DMS53 treated with DMSO at 0.1 percent for 48 hours (cell line): ENCODE results near the gene HRG.
"Not testable (repeated sequence)": the region's sequence is repeated elsewhere in the genome, so short reads cannot be mapped to it uniquely, and the experiment has no call there.

Source experiments
- DNase-seq: peaks from one replicate; lab custom pipeline; 2025; ENCODE audit not compliant: unreplicated experiment; lab: John Stamatoyannopoulos, UW

Gene HRG

DNA sequence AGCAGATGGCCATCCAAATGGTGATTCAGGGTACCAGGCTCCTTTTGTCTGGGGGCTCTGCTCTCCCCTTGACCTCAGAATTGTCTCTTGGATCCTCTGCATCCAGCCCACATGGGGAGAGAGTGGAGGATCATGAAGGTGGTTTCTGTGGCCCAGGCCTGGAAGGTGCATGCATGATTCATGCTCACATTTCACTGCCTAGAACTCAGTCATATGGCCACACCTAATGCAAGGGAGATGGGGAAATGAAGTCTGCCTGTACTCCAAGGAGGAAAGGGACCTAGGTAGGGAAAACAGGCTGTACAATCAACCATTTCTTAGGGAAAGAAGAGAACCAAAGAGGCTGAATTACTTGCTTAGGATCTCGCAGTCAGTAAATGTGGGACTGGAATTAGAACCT is 15.1 kb downstream of the HRG start:
- DNase-seq = no peak

DNA sequence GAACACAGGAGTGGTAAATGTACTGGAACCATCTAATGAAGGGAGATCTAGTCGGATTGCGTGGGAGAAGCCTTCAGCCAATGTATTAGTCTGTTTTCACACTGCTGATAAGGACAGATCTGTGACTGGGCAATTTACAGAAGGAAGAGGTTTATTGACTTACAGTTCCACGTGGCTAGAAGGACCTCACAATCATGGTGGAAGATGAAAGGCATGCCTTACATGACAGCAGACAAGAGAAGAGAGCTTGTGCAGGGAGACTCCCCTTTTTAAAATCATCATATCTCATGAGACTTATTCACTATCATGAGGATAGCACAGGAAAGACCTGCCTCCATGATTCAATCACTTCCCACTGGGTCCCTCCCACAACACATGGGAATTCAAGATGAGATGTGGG is 17.0 kb downstream of the HRG start:
- no peak for DNase-seq

DNA sequence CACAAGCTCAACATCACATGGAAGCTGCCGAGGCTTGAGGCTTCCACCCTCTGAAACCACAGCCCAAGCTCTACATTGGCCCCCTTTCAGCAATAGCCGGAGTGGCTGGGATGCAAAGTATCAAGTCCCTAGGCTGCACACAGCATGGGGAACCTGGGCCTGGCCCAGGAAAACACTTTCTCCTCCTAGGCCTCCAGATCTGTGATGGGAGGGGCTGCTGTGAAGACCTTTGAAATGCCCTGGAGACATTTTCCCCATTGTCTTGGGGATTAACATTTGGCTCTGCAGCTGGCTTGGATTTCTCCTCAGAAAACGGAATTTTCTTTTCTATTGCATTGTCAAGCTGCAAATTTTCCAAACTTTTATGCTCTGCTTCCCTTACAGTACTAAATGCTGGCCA is 18.2 kb downstream of the HRG start:
- no peak for DNase-seq

DNA sequence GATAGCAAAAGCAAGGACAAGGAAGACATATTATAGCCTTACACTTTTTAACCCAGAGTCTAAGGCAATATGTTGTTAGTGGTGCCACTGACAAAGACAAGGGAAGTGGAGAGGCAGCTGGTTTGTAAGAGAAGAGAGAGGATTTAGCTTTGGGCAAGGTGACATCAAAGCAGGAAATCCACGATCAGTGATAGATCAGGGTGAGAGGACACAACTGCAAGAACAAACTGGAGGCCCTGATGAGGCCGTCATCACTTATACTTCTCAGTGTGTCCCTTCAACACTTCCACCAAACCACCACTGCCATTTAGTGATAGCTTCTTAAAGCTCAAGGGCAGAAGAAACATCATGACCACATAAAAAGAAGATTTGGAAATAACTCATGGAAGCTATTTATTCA is 20.7 kb downstream of the HRG start:
- not testable (repeated sequence) for DNase-seq

DNA sequence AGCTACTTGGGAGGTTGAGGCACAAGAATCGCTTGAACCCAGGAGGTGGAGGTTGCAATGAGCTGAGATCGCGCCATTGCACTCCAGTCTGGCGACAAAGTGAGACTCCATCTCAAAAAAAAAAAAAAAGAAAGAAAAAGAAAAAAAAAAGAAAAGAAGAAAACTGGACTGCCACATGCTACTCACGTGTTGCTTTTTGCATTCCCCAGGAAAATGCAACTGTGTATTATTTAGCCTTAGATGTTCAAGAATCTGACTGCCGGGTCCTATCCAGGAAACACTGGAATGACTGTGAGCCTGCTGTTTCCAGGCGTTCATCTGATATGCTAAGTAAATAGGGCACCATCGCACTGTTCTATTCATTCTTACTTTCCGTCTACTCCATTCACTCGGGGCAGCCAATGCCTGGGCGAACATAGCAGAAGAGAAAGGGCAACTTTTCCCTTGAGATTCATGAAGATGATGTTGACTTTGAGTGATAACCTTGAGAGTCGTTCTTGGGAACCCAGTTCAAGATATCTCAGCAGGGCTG is 21.4 kb downstream of the HRG start:
- no peak for DNase-seq

DNA sequence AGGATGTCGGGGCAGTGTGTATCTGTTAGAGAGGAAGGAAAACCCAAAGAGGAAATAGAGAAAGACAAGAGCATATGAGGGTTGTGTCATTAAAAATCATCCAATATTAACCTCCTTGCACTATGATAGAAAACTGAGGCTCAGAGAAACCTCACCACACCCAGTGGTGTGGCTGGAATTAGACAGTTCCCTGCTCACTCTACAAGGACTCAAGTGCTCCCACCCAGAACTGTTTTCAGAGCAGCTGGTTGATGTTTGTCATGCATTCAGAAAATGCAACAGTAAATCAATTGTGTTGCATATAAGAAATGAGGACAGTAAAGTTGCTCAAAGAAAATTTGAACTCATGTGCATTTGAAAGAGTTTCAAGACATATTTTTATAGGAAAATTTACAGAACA is 24.5 kb downstream of the HRG start:
- DNase-seq = not testable (repeated sequence)

DNA sequence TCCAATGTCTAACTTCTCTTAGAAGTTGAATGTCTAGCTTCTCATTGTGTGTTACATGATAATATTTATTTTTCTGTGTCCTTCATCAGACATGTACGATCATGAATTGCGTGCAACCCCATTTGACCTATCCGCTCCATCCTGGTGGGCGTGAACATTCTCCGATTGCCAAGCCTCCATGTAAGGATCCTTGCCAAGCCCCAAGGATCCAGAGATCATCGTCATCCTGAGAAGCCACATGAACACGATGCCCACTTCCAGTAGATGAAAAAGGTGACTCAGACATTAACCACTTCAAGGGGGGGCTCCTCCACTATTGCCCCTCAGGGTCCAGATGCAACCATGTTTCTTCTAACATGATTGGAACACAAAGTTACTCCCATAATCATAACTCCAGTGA is 25.9 kb downstream of the HRG start:
- no peak for DNase-seq

DNA sequence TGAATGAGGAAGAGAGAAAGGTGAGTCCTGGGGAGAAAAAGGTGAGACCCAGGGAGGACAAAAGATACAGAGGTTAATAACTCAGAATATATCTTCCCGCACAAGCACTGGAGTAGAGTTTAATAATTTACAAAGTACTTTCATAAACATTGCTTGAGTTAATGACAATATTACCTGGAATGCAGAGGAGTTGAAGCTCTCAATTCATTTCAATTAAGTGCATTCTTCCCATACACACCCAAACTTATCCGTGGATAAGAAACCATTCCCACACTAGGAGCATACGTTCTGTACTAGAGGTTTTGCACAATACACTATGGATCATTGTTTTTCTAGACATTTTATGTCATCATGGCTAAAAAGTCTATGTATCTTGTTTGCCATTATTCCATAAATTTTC is 28.0 kb downstream of the HRG start:
- no peak for DNase-seq

DNA sequence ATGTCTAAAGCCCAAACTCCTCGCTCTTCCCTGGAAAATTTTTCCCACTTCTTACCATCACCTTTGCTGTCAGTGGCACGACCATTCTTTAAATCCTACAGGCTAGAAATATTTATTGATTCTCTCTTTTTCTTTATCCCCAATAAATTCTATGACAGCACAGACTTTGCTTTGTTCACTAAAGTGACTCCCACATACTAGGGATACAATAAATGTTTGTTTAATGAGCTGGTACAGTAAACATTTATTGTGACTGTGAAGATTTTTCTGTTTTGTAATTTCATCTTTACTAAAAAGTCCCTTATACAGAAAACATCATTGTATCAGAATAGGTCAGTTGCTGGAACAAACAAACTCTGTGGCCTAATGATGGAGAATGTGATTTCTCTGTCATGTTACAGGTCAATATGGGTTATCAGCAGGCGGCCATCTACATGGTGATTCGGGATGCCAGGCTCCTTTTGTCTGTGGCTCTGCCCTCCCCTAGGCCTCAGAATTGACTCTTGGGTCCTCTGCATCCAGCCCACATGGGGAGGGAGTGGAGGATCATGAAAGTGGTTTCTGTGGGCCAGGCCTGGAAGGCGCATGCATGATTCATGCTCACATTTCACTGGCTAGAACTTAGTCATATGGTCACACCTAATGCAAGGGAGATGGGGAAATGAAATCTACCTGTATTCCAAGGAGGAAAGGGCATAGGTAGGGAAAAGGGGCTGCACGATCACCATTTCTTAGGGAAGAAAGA is 28.6 kb downstream of the HRG start:
- no peak for DNase-seq

DNA sequence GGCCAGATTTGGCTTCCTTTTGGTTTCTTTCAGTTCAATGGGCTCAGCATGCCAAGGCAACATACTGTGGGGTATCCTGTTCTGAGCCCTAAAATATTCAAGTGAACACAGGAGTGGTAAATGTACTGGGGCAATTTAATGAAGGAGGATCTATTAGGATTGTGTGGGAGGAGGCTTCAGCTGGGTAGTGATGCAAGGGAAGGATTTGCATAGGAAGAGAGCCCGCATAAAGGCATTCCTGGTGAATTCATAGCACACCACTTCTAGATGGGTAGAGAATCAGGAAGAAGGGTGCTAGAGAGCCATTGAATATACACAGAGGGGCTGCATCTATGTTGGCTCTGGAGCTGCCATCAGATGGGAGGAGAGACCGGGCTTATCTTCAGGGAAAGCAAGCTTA is 30.7 kb downstream of the HRG start:
- no peak for DNase-seq

DNA sequence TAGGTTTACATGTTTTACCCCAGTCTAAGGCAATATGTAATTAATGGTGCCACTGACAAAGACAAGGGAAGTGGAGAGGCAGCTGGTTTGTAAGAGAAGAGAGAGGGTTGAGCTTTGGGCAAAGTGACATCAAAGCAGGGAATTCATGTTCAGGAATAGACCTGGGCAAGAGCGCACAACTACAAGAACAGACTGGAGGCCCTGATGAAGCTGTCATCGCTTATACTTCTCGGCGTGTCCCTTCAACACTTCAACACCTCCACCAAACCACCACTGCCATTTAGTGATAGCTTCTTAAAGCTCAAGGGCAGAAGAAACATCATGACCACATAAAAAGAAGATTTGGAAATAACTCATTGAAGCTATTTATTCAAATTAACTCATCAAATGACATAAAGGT is 31.7 kb downstream of the HRG start:
- no peak for DNase-seq

DNA sequence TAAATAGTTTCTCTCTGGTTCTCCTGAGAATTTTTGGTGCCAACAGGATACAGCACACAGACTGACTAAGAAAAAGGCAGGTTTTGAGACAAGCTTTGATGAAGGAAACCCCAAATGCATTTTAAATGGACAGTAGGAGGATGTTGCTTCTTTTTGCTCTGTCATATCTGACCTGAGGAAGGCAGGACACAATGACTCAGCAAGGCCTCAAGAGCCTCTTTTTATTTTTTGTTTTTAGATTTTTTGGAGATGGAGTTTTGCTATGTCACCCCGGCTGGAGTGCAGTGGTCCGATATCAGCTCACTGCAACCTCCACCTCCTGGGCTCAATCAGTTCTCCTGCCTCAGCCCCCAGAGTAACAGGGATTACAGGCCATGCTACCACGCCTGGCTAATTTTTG is 34.5 kb downstream of the HRG start:
- no peak for DNase-seq

DNA sequence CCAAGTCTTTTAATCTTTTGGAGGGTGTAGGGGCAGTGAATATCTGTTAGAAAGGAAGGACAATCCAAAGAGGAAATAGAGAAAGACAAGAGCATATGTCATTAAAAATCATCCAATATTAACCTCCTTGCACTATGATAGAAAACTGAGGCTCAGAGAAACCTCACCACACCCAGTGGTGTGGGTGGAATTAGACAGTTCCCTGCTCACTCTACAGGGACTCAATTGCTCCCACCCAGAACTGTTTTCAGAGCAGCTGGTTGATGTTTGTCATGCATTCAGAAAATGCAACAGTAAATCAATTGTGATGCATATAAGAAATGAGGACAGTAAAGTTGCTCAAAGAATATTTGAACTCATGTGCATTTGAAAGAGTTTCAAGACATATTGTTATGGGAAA is 36.6 kb downstream of the HRG start:
- not testable (repeated sequence) for DNase-seq

DNA sequence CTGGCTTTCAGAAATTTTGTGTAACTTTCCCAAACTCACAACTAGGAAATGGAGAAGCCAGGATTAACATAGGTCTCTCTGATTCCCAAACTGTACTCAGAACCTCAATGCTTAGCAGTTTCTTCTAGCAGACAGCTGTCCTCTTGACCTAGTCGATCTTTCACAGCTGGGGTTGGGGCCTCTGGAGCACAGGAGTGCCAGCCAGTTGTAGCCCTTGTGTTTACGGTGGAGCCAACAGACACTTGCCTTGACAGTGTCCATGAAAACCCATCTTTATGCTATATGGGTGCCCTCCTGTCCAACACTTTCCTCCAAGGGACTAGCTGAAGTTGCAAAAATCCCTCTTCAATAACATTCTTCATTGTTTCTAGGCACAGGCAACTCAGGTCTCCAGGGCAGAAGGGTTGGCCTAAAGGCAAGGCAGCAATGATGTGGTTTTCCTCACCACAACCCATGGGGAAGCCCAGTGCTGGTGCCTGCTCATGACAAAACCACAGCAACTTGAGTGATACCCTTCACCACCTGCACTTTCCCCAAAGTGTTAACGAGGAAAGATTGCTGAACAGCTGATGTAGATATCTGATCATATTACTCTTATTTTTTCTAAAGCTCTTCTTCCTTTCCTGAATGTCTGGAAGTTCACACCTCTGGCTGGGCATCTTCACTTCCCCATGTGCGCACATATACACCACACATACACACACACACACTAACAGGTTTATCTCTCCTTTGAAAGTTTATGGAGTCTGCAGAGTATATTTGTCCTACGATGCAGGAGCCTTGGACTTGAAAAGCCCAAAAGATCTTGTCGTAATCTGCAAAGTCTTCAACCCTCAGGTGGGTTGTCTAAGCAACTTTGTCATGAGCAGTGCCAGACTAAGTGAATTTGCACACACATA is 40.3 kb downstream of the HRG start:
- DNase-seq = no peak

DNA sequence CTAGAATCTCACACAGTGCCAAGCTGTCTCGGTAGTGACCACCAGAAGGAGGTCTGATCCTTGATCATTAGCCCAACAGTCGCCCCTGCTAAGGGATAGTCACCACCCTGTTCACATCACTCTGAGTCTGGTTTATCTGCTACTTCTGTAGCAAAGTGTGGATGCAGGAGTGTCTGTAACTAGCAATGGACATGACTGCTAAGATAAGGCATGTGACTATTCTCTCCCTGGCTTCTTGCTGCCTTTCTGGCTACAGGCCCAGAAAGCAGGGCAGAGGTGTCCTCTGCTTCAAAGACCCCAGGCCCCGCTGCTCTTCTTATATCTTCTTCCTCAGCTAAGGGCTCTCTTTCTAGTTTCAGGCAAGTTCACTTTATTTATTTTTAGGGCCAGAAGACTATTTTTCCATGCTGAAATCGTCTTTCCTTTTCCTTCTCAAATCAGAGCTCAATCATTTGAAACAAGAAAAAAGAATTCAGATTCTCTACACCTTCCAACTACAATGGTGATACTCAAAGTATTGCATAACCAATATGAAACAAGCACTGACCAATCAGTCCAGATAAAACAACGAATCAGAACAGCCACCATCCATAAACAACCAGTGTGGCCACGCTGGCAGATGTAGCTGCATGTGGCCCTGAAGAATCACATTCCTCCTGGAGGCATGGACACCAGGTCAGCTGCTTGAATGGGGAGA is 43.3 kb downstream of the HRG start:
- DNase-seq = no peak

DNA sequence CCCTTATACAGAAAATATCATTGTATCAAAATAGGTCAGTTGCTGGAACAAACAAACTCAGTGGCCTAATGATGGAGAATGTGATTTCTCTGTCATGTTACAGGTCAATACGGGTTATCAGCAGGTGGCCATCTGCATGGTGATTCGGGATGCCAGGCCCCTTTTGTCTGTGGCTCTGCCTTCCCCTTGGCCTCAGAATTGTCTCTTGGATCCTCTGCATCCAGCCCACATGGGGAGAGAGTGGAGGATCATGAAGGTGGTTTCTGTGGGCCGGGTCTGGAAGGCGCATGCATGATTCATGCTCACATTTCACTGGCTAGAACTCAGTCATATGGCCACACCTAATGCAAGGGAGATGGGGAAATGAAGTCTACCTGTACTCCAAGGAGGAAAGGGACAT is 44.9 kb downstream of the HRG start:
- not testable (repeated sequence) for DNase-seq

DNA sequence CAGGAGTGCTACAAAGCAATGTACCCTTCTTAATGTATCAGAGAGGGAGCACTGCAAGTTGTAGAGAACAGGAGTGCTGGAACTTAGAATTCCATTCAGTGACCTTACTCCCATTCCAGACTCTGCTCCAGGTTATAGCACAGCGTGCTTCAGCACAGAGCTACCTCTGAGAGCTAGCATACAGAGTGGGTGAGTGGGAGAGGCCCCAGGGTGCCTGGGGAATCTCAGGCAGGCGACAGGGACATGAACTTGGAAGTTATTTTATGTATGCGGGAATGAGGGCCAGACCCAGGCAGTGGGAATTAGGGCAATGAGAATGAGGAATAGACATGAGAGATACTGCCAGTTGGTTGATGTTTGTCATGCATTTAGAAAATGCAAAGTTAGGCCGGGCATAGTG is 47.7 kb downstream of the HRG start:
- DNase-seq = no peak

DNA sequence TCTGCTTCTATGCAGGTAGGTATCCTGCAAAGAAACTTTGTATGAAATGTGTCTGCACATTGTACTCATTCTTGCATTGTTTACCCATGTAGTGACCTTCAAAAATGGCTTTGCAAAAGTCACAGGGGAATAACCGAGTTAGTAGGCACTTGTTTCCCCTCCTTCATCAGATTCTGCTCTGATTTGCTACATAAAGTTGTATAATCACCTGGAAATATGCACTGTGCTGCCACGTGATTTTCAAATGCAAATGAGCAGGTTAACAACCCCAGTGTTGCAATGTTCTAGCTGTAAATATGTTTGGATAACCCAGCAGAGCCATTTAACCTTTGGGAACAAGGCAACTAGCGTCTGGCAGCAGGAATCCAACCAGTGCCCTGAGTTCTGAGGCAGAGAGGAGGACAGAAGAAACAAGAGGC is 51.2 kb downstream of the HRG start, which contains the start of gene KNG1:
Gene KNG1, plus strand, starts transcription at position 321 of the 419 bp plus-strand sequence. CDS start 184 bp downstream, outside the sequence.
- DNase-seq = no peak

DNA sequence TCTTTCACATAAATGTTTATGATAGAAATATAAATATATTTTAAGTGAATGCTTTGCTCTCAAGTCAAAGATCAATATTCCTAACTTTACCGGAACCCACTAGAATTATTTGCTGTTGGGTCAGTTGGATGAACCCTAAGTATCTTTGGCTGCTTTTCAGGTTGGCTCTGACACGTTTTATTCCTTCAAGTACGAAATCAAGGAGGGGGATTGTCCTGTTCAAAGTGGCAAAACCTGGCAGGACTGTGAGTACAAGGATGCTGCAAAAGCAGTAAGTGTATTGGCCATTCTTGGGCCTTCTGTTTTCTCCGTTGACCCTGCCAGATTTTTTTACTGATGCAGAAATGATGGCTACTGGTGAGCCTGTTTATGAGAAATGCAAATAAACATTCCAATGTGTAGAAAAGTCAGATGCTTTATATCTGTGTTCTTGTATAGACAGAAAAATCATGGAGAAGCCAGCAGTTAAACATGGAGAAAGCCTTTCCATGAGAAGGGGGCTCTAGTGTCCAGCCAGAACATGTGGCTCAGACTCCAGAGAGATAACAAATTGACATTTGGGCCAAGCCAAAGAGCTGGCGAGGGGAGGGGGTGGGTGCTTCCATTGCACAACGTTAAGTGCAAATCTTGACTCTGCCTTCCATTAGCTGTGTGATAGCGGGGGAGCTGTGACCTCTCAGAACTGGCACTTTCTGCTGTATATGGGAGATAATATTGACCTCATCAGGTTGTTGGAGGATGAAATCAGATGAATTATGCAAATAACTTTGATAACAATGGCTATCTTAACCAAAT is 54.3 kb downstream of the HRG start:
- no peak for DNase-seq

DNA sequence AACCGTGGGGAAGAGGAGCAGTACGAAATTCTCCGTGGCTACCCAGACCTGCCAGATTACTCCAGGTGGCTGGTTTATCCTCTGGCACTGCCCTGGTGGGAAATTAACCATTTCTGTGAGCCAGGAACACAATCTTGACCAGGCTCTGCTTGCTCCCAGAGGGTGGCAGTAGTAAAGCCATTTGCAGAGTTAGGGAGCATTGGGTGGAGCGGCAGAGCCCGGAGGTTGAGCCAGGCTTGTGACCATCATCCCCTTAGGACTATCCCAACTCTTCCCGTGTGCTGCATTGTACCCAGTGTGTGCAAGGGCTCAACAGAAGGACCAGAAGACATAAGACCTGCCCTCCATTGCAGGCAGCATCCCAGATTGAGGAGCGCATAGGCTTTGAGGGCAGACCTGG is 56.6 kb downstream of the HRG start:
- no peak for DNase-seq

DNA sequence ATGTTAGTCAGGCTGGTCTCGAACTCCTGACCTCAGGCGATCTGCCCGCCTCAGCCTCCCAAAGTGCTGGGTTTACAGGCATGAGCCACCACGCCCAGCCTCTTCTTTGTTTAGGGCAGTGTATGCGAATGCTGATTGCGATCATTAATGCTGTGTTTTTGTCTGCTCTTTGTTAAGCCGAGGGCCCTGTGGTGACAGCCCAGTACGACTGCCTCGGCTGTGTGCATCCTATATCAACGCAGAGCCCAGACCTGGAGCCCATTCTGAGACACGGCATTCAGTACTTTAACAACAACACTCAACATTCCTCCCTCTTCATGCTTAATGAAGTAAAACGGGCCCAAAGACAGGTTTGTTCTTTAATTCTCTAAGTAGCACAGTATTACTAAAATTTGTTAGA is 59.1 kb downstream of the HRG start:
- DNase-seq = no peak
